Caco-2 (cell line): ENCODE results near the gene RAB11FIP5. TPM values are rescaled to one million over a fixed set of nuclear protein-coding genes. Genes with fewer than 3 reads are reported as not detected.

Experiments used
- BruUV-seq: library from RNA; stranded (reverse); fragments of 400-500 nt; replicated peaks from 2 replicates; lab custom pipeline; 2021; lab: Mats Ljungman, UMichigan
- CTCF ChIA-PET: fragments of 300-600 bp; sonication (Branson Sonifier 250); formaldehyde crosslinking; loops from one replicate; lab custom pipeline; 2022; ENCODE audit warnings: antibody characterized with exemption; lab: Charles Lee
- POLR2A ChIA-PET: fragments of 300-600 bp; sonication (Branson Sonifier 250); formaldehyde crosslinking; loops from one replicate; lab custom pipeline; 2022; ENCODE audit warnings: antibody characterized with exemption; lab: Charles Lee
- DNase-seq, 2 experiments: peaks; one replicate each; pipeline versions ENCODE4 v3.0.0 to v3.0.0-alpha.2; 2020 to 2022
- H3K27me3 ChIP-seq: replicated peaks from 2 replicates; pipeline ENCODE4 v1.6.0; 2011; ENCODE audit warnings: low read length; ENCODE audit not compliant: control insufficient read depth, insufficient read depth
- H3K36me3 ChIP-seq: 2 replicates; pipeline ENCODE4 v1.5.1; 2011; ENCODE audit warnings: low read length; ENCODE audit not compliant: control insufficient read depth, insufficient read depth
- H3K4me1 ChIP-seq: fragments of 250-450 bp; sonication (Bioruptor Pico); 2 replicates; pipeline ENCODE4 v1.5.1; 2020; ENCODE audit warnings: mild to moderate bottlenecking
- H3K4me3 ChIP-seq: 2 replicates; pipeline ENCODE4 v1.5.1; 2011; ENCODE audit warnings: low read depth, mild to moderate bottlenecking, control low read depth, low read length
- H3K9me3 ChIP-seq: fragments of 250-450 bp; sonication (Bioruptor Pico); 2 replicates; pipeline ENCODE4 v1.5.1; 2020; ENCODE audit warnings: mild to moderate bottlenecking, moderate library complexity
- H3K27ac Mint-ChIP-seq: one replicate; pipeline ENCODE4 v1.8.0; 2022; ENCODE audit warnings: mixed read lengths; ENCODE audit not compliant: unreplicated experiment
- H3K27me3 Mint-ChIP-seq: one replicate; pipeline ENCODE4 v1.8.0; 2022; ENCODE audit warnings: mixed read lengths; ENCODE audit not compliant: insufficient read depth, unreplicated experiment
- H3K36me3 Mint-ChIP-seq: one replicate; pipeline ENCODE4 v1.8.0; 2022; ENCODE audit warnings: mild to moderate bottlenecking, mixed read lengths; ENCODE audit not compliant: insufficient read depth, unreplicated experiment
- H3K4me1 Mint-ChIP-seq: one replicate; pipeline ENCODE4 v1.8.0; 2022; ENCODE audit warnings: low read depth, mixed read lengths; ENCODE audit not compliant: unreplicated experiment
- H3K4me3 Mint-ChIP-seq: one replicate; pipeline ENCODE4 v1.8.0; 2022; ENCODE audit warnings: mild to moderate bottlenecking, moderate library complexity, mixed read lengths; ENCODE audit not compliant: unreplicated experiment
- H3K9me3 Mint-ChIP-seq: one replicate; pipeline ENCODE4 v1.8.0; 2022; ENCODE audit warnings: mixed read lengths; ENCODE audit not compliant: unreplicated experiment
- CTCF ChIP-seq, 2 experiments: fragments of 200-600 bp in 1 of 2; IDR thresholded peaks; 1 replicate in 1 of 2; 2 replicates in 1 of 2; pipeline versions ENCODE4 v1.5.1 to v1.8.0; 2011 to 2022; ENCODE audit warnings: antibody characterized with exemption in 1 of 2, control low read depth in 1 of 2, inconsistent platforms in 1 of 2, low read depth in 1 of 2, low read length in 1 of 2, mild to moderate bottlenecking in 1 of 2, moderate library complexity in 1 of 2; ENCODE audit not compliant: insufficient read depth in 1 of 2, severe bottlenecking in 1 of 2, unreplicated experiment in 1 of 2
- intact Hi-C: fragments of 100-400 bp; cut with micrococcal nuclease; formaldehyde crosslinking; loops from one replicate; pipeline ENCODE4 v1.10.0; 2022; ENCODE audit not compliant: unreplicated experiment
- total RNA-seq: library from RNA; stranded (reverse); gene quantifications from 2 replicates; pipeline ENCODE4 v1.2.3, GENCODE V29; 2022

Gene RAB11FIP5
- total RNA-seq, 1 experiment from 2014 or later, result 17.3 TPM

- TF ChIP-seq CTCF (IDR thresholded peaks at IDR 0.05; ENCODE audit: insufficient read depth in 1 of 2, low read depth in 1 of 2, low read length in 1 of 2, severe bottlenecking in 1 of 2, unreplicated experiment in 1 of 2), result no peak
- H3K36me3 Mint-ChIP-seq, result peaks cover 6% of the 10 kb centered on the region
- Histone ChIP-seq H3K9me3 (no peaks in the 10 kb centered on the region), H3K27me3 (no peaks in the 10 kb centered on the region), H3K4me1 (peaks cover 13% of the 10 kb centered on the region), H3K36me3 (no peaks in the 10 kb centered on the region; the same call in 1 of the 2 replicates), H3K4me3 (no peak overlapping the region)
- H3K4me1 Mint-ChIP-seq, result peaks cover 15% of the 10 kb centered on the region
- H3K27ac Mint-ChIP-seq, result no peak overlapping the region
- BruUV-seq, result TSS peak; percentile 29
- no peak for DNase-seq
- intact Hi-C loops, result loop anchor here (5.0 kb wide), 1 partner anchor 193 kb away; the partner anchor contains the start of gene EMX1
- H3K4me3 Mint-ChIP-seq, result peak overlapping the region; percentile 81
- no peaks in the 10 kb centered on the region for H3K27me3 Mint-ChIP-seq
- ChIA-PET POLR2A (no interaction called here), CTCF (interaction anchor here (0.6 to 1.5 kb wide), 2 partner anchors 67 to 80 kb away, joined by 3 to 10 read pairs; no protein-coding TSS in a partner anchor)
- H3K9me3 Mint-ChIP-seq, result no peaks in the 10 kb centered on the region
Observed at GRCh38 chr2:73110168-73111072, 2.3 kb downstream of the RAB11FIP5 start.

- H3K27me3 ChIP-seq, result no peaks in the 10 kb centered on the region
- H3K4me3 Mint-ChIP-seq, result no peak overlapping the region
- intact Hi-C loops, result loop anchor here (5.0 kb wide), 1 partner anchor 192 kb away; the partner anchor contains the start of gene EMX1
- no peak for TF ChIP-seq CTCF (IDR thresholded peaks at IDR 0.05; ENCODE audit: insufficient read depth in 1 of 2, low read depth in 1 of 2, low read length in 1 of 2, severe bottlenecking in 1 of 2, unreplicated experiment in 1 of 2)
- no peak overlapping the region for H3K27ac Mint-ChIP-seq
- DNase-seq, result no peak
- BruUV-seq, result no TSS peak
- peaks cover 6% of the 10 kb centered on the region for H3K36me3 Mint-ChIP-seq
- H3K36me3 ChIP-seq, result no peaks in the 10 kb centered on the region; the same call in 1 of the 2 replicates
- H3K4me1 ChIP-seq, result peaks cover 13% of the 10 kb centered on the region
- H3K4me1 Mint-ChIP-seq, result peaks cover 15% of the 10 kb centered on the region
- H3K9me3 Mint-ChIP-seq, result no peaks in the 10 kb centered on the region
- H3K27me3 Mint-ChIP-seq, result no peaks in the 10 kb centered on the region
- POLR2A ChIA-PET, result no interaction called here
- CTCF ChIA-PET, result interaction anchor here (0.6 kb wide), 1 partner anchor 79 kb away, joined by 3 read pairs; no protein-coding TSS in a partner anchor
- H3K9me3 ChIP-seq, result no peaks in the 10 kb centered on the region
- no peak overlapping the region for H3K4me3 ChIP-seq
Observed at GRCh38 chr2:73109431-73110167, 3.1 kb downstream of the RAB11FIP5 start.
